NCI-H748 treated with DMSO at 0.1 percent for 48 hours (cell line): Measurements from ENCODE around the gene ZFPM1.

Experiments used
- DNase-seq: peaks from one replicate; lab custom pipeline; 2025; lab: John Stamatoyannopoulos, UW

ZFPM1 gene

DNA sequence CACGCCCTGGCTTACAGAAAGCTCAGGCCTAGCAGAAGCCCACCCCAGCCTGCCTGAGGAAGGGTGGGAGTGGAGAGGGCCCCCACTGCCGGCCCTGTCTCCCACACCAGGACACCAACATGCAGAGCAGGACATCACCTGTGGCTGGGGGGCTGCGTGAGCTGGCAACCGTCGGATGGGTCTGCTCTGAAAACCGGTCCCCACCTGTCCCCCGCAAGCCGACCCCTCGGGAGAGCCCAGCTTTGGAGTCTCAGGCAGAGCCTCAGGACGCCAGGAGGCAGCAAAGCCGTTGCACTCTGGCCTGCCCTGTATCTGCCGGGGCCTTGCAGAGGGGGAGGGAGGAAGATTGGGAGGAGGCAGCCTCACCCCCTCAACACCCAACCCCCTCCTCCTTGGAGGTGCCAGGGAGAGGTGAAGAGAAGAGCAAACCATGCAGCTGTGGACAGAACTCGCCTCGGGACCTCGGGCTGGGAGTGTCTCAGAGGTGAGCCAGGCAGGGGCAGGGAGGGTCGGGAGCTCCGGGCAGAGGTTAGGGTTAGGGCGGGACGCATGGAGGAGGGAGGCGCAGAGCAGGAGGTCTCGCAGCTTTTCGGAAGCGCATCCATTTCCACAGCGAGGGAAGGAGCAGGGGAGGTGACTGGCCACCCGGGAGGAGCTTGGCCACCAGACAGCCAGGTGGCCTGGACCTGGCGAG is 86.7 kb downstream of the ZFPM1 start:
- no peak for DNase-seq

DNA sequence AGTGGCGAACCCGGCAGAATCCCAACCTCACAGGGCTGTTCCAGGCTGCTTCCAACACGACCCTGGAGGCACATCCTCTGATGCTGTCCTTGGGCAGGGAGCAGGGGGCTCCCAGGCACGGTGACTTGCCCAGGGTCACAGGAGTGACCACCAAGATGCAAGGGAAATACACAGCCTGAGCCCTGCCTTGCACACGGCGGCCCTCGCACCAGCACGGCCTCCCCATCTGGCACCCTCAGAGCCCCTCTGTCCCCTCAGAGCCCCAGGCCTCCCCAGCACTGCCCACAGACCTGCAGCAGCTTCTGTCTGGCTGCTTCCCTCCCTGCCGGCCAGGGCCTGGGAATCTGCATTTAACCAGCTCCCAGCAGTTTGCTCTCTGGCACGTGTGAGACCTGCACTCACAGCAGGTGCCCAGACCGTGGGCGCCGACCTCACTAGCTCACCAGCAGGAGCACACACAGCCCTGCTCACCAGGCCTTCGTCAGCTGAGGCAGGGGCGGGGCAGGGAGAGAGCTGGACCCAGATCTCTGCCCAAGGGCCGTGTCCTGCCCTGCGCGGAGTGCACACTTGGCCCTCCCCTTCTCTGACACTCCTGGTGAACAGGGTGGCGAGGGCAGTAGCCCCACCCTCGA is 87.4 kb downstream of the ZFPM1 start:
- no peak for DNase-seq

GRCh38 chr16:88541831-88542616 is 88.9 kb downstream of the ZFPM1 start:
- no peak for DNase-seq

DNA sequence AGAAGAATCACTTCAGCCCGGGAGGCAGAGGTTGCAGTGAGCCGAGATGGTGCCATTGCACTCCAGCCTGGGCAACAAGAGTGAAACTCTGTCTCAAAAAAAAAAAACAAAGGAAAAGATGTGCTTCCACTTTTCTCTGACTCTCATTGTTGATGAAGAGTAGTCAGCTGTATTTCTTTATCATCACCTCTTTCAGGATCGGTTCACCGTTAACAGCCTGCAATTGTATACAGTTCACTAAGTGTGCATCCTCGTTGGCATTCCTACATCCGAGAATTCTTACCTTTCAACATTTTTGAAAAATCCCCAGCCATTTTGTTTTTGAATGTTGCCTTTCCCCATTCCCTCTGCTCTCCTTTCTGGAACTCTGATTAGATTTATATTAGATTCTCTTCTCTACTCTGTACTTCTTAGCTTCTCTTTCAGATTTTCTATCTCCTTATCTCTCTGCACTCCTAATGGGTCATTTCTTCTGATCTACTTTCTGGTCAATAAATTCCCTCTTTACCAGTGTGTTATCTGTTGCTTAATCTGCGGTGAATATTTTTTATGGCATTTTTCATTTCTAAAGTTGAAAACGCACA is 90.2 kb downstream of the ZFPM1 start:
- no peak for DNase-seq

GRCh38 chr16:88545781-88546180 is 92.7 kb downstream of the ZFPM1 start:
- no peak for DNase-seq

DNA sequence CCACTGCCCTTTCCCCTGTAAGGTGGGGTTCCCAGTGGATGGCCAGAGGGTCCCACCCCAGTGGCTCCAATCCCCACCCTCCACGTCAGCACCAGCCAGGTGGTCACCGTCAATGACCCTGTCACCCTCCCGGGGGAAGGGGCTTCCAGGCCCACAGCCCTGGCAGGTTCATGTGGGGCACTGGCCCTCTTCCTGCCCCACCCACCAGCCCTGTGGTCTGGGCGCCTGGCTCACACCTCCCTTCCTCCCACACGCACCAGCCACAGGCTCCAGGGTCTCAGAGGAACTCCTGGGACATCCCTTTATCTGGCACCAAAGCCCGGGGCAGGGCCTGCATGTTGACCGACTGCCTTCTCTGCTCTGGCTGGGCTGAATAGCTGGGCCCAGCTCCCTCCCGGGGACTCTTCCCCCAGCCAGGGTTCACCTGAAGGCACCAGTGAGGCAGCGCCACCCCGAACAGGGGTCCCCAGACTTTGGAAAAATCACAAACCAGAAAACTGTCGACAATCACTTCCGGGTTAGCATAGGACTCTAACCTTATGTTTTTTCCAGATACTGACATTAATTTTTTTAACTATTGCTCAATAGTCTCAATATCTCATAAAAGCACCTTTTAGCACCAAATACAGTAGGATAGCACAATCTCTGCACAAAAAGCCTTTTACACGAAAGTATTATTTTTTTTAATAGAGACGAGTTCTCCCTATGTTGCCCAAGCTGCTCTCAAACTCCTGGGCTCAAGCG is 95.2 kb downstream of the ZFPM1 start:
- no peak for DNase-seq

DNA sequence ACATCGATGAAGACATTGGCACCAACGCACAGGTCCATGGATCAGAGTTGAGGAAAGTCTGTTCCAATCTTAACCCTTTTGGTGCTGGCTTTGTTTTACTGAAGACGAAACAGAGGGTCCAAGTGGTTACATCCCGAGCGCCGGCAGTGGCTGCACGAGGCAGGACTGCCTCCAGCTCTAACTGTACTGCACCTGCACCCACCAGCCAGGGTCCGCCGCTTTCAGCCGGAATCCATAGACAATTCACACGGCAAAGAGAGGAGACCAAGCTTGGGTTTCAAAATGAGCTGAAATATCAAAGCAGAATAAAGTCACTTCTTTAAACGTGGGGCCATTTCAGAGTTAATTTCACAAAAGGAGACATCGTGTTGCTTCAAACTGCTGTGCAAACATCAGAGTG is 95.9 kb downstream of the ZFPM1 start:
- no peak for DNase-seq

DNA sequence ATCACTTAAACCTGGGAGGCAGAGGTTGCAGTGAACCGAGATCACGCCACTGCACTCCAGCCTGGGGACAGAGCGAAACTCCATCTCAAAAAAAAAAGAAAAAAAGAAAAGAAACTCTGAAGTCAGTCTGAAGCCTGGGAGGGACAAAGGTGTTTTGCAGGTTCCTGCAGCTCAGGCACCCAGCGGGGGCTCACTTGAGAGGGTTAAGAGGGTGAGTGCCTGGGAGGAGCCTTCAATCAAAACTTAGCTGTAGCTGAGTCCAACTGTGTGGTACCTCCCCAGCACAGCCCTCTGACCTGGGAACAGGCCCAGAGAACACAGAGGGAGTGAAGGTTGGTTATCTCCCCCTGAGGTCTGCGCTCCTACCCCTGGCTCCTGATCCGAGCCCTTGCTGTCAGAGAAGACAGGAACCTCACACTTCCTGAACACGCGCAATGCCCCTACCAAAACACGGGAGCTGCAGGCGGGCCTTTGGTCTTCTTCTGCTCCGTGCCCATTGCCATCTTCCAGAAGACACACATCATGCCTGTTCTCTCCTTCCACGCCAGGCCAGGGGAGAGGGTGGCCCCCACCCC is 96.7 kb downstream of the ZFPM1 start:
- DNase-seq = no peak

- DNase-seq = no peak
Measured at GRCh38 chr16:88550246-88550661, 97.2 kb downstream of the ZFPM1 start.

DNA sequence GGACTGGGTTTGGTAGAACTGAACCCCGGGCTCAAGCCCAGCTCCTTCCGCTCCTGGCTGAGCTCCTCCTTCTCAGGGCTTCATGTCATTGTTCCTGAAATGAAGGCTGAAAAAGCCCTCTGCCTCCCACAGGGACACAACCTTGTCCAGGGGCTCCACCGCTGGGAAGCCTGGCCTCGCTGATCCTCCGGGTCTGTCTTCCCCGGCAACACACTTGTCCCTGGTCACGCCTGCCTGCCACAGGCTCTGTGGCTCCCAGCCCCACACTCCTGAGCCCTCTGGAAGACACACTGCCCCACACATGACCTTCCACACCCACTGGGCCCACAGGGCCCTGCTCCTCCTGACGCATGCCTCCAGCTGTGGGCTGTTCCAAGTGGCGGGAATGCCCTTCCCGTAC is 99.1 kb downstream of the ZFPM1 start:
- no peak for DNase-seq

DNA sequence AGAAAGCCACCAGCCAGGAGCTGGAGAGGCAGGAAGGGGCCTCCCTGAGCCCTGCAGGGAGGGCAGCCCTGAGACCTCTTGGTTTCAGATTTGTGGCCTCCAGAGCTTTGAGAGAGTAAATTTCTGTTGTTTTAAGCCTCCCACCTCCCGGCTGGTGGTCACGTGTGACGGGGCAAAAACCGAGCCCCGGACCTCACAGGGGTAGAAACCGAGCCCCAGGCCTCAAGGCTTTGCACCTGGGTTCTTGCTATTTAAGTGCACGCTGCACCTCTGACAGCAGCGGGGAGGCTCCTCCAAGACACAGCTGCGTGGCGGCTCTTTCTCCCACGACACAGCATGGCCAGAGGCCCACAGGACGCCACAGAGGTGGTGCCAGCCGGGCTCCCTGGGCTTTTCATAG is 99.7 kb downstream of the ZFPM1 start:
- DNase-seq = no peak

GRCh38 chr16:88553739-88554138 is 100.7 kb downstream of the ZFPM1 start:
- DNase-seq = no peak

GRCh38 chr16:88554711-88555264 is 101.7 kb downstream of the ZFPM1 start:
- DNase-seq = no peak

- no peak for DNase-seq
Measured at GRCh38 chr16:88556294-88556988, 103.4 kb downstream of the ZFPM1 start.

GRCh38 chr16:88558457-88559442 is 105.7 kb downstream of the ZFPM1 start:
- DNase-seq = peak; percentile 61

- DNase-seq = no peak
Measured at GRCh38 chr16:88560714-88561484, 107.8 kb downstream of the ZFPM1 start.

GRCh38 chr16:88561485-88562359 is 108.6 kb downstream of the ZFPM1 start:
- DNase-seq = no peak

DNA sequence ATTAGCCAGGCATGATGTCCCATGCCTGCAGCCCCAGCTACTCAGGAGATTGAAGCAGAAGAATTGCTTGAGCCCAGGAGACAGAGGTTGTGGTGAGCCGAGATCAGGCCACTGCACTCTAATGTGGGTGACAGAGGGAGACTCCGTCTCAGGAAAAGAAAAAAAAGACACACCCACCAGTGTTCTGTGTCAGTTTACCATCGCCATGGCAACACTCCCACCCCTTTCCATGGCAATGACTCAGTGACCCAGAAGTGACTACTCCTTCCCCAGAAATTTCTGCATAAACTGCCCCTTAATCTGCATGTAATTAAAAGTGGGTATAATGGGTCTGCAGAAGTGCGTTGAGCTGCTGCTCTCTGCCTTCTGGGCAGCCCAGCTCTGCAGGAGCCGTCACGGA is 113.1 kb downstream of the ZFPM1 start:
- DNase-seq = no peak
